GM20431 (cell line): Measurements from ENCODE around the gene PLEKHG7.

Source experiments
- in situ Hi-C: fragments of 300-500 bp; cut with MseI, MboI; formaldehyde crosslinking; loops from one replicate; pipeline ENCODE4 v1.15.0; 2020; ENCODE audit warnings: low sequenced_read_pairs; ENCODE audit not compliant: unreplicated experiment

The PLEKHG7 gene

DNA sequence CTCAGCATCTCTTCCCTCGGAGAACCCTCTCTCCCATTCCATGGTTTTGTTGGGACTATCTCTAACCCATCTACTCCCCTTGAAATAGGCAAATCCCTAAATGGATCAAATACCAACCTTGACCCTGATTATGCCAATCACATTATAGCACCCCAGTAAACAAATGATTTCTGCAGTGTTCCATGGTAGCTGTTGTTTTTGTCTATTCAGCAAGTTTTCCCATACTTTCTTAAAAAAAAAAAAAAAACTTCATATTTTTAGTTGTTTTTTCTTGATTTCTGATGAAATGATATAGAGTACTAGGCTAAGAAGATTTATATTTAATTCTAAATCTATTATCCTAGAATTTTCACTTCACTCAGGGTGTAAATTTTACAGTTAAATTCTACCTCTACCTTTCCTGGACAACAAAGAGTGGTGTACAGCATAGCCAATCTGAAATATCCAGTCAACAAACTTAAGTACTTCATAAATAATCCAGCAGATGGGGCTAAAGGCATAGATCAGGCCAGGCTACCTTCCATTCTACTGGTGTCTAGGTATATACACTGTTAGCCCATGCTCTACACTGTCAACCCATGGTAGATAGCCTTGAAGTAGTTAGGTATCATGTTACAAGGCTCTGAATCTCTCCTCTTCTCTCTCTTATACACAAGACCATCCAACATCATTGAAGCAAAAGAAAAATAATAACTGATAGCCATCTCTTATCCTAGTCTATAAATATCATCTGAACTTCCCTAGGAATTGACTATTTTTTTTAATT is 82.2 kb downstream of the PLEKHG7 start:
- in situ Hi-C loops = loop anchor here (25.0 kb wide), 1 partner anchor 627 kb away; no protein-coding TSS in a partner anchor

DNA sequence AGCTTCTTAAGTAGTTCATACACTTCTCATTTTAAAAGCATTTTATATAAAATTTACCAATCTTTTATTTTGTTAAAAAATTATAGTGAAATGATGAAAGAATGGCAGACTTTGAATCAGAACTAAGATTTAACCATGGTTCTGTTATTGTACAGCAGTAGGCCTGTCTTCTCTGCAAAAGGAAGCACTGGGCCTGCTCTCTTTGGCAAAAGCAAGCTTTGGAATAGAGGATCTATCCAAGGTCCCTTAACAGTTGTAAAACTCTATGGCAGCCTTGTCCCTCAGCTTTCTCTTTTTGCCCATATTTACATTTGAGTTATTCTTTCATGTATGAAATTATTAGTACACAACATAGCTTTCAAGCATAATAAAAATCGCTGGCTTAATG is 82.8 kb downstream of the PLEKHG7 start:
- in situ Hi-C loops = loop anchor here (25.0 kb wide), 1 partner anchor 627 kb away; no protein-coding TSS in a partner anchor

DNA sequence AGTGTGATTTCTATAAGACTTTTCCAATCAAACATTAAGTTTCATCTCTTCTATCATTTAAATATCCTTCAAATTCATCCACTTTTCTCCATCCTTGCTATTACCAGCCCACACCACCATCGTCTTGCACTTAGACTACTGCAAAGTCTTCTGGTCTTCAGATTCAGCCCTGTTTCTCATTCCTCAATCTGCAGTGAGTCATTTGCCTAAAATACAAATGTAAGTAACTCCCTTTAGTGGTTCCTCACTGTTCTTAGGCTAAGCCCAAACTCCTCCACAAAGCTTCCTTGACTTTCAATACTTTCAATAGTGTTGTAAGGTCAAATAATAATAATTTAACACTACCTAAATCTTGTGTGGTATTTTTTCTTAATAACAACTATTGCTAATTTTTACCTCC is 83.3 kb downstream of the PLEKHG7 start:
- in situ Hi-C loops = loop anchor here (25.0 kb wide), 1 partner anchor 626 kb away; no protein-coding TSS in a partner anchor

DNA sequence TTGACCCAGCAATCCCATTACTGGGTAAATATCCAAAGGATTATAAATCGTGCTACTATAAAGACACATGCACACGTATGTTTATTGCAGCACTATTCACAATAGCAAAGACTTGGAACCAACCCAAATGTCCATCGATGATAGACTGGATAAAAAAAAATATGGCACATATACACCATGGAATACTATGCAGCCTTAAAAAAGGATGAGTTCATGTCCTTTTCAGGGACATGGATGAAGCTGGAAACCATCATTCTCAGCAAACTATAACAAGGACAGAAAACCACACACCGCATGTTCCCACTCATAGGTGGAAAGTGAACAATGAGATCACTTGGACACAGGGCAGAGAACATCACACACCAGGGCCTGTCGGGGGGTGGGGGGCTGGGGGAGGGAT is 91.6 kb downstream of the PLEKHG7 start:
- in situ Hi-C loops = loop anchor here (25.0 kb wide), 1 partner anchor 618 kb away; no protein-coding TSS in a partner anchor

DNA sequence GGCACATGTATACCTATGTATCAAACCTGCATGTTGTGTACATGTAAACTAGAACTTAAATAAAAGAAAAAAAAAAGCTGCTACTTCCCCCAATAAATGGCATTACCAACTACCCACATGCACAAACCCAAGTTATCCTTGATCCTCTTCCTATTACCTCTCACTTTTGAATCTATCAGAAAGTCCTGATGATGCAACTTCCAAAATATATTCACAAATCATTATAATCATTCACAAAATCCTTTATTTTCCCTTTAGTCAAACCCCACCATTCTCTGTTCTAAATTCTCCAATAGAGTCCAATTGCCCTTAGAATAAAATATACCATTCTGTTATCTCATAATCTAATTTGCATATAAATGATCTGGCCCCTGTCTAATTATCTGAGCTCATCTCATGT is 92.0 kb downstream of the PLEKHG7 start:
- in situ Hi-C loops = loop anchor here (25.0 kb wide), 1 partner anchor 617 kb away; no protein-coding TSS in a partner anchor

DNA sequence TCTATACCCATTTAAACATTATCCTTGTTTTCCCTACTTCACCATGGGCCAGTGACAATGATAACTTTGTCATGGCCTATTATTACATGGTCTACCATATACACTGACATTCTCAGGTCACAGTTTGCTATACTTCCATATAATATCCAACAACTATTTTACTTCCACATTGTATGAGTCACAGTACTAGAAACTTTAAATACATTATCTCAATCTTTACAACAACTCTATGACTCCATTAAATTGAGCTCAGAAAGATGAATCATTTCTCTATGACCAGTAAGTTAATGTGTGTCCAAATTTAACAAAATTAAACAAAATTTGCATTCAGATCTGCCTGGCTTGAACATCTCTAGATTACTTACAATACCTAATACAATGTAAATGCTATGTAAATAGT is 93.9 kb downstream of the PLEKHG7 start:
- in situ Hi-C loops = loop anchor here (25.0 kb wide), 1 partner anchor 616 kb away; no protein-coding TSS in a partner anchor

DNA sequence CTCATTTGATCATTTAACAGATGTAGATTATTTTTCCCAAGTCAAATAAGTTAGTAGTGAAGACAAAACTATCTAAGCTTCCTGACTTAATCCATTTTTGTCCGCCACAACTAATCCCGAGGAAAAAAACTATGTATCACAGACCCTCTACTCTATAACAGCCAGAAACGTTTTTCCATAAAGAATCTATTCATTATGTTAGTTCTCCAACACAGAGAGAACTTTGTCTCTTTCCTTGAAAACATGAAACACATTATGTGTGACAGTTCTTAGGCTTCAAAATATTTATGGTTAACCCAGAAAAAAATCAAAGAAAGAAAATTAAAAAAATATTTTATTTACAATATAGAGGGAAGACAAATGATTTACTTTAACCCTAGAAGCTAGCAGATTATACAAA is 100.1 kb downstream of the PLEKHG7 start:
- in situ Hi-C loops = no loop called here

DNA sequence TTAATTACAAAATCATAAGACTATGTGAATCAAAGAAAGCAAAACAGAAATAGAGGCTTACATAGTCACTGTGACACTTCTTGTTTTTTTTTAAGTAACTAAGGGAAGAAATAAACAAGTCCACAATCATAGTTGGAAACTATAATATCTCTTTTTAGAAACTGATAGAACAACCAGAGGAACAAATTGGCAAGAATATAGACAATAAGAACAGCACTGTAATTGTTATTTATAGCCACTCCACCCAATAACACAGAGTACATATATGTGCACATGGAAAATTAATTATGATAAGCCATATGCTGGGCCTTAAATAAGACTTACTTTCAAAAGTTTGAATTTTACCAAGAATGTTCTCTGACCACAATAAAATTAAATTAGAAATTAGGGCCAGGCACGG is 101.1 kb downstream of the PLEKHG7 start:
- in situ Hi-C loops = no loop called here

DNA sequence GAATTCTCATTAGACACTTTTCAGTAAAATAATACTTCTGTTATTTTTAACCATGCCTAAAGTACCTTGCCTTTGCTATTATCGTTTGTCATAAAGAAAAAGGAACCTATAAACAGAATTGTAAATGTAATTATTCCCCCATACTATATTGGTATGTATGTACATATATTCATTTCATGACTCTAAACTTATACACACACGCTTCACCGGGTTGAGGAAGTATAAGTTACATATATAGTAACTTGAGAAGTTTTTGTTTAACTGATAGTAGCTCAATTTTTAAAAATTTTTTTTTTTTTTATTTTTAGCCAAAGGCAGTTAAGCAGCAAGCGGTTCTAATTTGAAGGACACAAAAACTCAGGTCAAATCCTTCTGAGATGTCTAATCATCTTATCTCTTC is 107.6 kb downstream of the PLEKHG7 start:
- in situ Hi-C loops = no loop called here

DNA sequence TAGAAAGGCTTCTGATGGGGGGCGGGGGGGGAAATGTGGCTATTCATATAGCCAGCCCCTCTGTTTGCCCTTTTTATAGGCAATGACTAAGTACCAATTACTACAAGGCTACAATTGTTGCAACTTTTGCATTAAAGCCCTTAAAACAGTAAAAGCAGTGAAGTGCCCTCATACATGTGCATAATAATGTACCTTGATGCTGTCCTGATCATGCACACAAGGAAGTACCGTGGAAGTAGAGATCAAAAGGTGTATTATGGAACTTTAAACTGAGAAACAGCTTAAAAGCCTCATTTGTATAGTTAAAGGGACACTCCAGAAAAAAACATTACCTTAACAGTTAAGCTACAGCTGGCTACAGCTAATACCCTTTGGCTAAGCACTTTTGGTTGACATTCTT is 111.8 kb downstream of the PLEKHG7 start:
- in situ Hi-C loops = no loop called here

DNA sequence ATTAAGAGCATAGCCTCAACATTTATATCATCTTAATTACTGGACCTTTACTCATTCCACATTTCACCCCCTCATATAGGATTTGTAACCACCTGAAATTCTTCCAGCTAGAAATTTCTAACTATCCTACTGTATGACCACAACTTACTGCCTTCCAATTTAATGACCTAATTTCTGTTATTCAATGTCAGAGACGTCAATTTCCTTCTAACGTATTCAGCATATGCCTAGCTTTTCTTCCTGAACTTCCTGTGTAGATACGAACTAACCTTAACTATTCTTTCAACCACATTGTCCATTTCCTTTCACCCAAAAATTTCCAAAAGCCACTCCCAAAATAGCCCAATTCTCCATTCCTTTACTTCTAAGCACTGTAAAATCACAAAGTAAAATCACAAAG is 118.4 kb downstream of the PLEKHG7 start:
- in situ Hi-C loops = no loop called here
